DOHH2 (cell line): Measurements from ENCODE around the gene FNDC5.

Experiments
- CTCF ChIP-seq: fragments of 200-600 bp; sonication (generic); IDR thresholded peaks from one replicate; pipeline ENCODE4 v1.5.1; 2014; ENCODE audit warnings: antibody characterized with exemption, mild to moderate bottlenecking, low read depth, low read length; ENCODE audit not compliant: poor library complexity, severe bottlenecking
- EZH2phosphoT487 ChIP-seq: fragments of 200-600 bp; sonication (generic); IDR thresholded peaks from 2 replicates; pipeline ENCODE4 v1.6.1; 2017; ENCODE audit warnings: borderline replicate concordance, mild to moderate bottlenecking, antibody characterized with exemption, low read length, moderate library complexity, mixed read lengths

GRCh38 chr1:32902535-32902920, 31.8 kb upstream of the FNDC5 start:
- TF ChIP-seq CTCF (no peak), EZH2phosphoT487 (no peak)
